WTC11 (cell line): ENCODE measurements around the gene RAPGEF5. TPM values are rescaled to one million over a fixed set of nuclear protein-coding genes. Genes with fewer than 3 reads are reported as not detected.

Experiments
- ATAC-seq: fragments of 200-7000 bp; cut with Tn5 transposase; 2 replicates; pipeline ENCODE4 v1.10.0; 2021; ENCODE audit warnings: mild to moderate bottlenecking, moderate library complexity
- CTCF ChIA-PET: fragments of 300-600 bp; sonication (Branson Sonifier 250); formaldehyde crosslinking; loops from one replicate; lab custom pipeline; 2021; ENCODE audit warnings: antibody characterized with exemption; lab: Charles Lee
- POLR2A ChIA-PET: fragments of 350-600 bp; sonication (Branson Sonifier 250); formaldehyde crosslinking; loops from one replicate; lab custom pipeline; 2021; ENCODE audit warnings: antibody characterized with exemption; lab: Charles Lee
- DNase-seq: peaks from one replicate; pipeline ENCODE4 v3.0.0; 2021; ENCODE audit warnings: low spot score
- H3K27ac Mint-ChIP-seq: 2 replicates; pipeline ENCODE4 v1.8.0; 2021; ENCODE audit warnings: mixed read lengths
- H3K27me3 Mint-ChIP-seq: 2 replicates; pipeline ENCODE4 v1.8.0; 2021; ENCODE audit warnings: low read depth, mild to moderate bottlenecking, moderate library complexity, mixed read lengths
- H3K36me3 Mint-ChIP-seq: 2 replicates; pipeline ENCODE4 v1.8.0; 2021; ENCODE audit warnings: mixed read lengths
- H3K4me1 Mint-ChIP-seq: 2 replicates; pipeline ENCODE4 v1.8.0; 2022; ENCODE audit warnings: mixed read lengths
- H3K4me3 Mint-ChIP-seq: 2 replicates; pipeline ENCODE4 v1.8.0; 2021; ENCODE audit warnings: mild to moderate bottlenecking, moderate library complexity, mixed read lengths
- H3K9me3 Mint-ChIP-seq: 2 replicates; pipeline ENCODE4 v1.8.0; 2021; ENCODE audit warnings: mixed read lengths
- ATF6 ChIP-seq: sonication (generic); formaldehyde crosslinking; IDR thresholded peaks from 2 replicates; pipeline ENCODE4 v1.8.1; 2023; ENCODE audit warnings: mild to moderate bottlenecking, missing genetic modification reagents
- CDX4 ChIP-seq: fragments of 250-450 bp; sonication (Bioruptor Pico); IDR thresholded peaks from 2 replicates; pipeline ENCODE4 v1.9.0; 2021; ENCODE audit warnings: moderate library complexity, mild to moderate bottlenecking, inconsistent platforms, borderline replicate concordance
- CREM ChIP-seq: sonication (generic); formaldehyde crosslinking; IDR thresholded peaks from 2 replicates; pipeline ENCODE4 v1.8.1; 2022; ENCODE audit warnings: mild to moderate bottlenecking, missing genetic modification reagents, moderate library complexity
- E2F5 ChIP-seq: sonication (generic); formaldehyde crosslinking; IDR thresholded peaks from 2 replicates; pipeline ENCODE4 v1.8.1; 2022; ENCODE audit warnings: mild to moderate bottlenecking, moderate library complexity, missing genetic modification reagents
- ETV6 ChIP-seq: sonication (generic); formaldehyde crosslinking; IDR thresholded peaks from 2 replicates; pipeline ENCODE4 v1.8.1; 2022; ENCODE audit warnings: mild to moderate bottlenecking, missing genetic modification reagents
- FOXK1 ChIP-seq: sonication (generic); formaldehyde crosslinking; IDR thresholded peaks from 2 replicates; pipeline ENCODE4 v1.8.0; 2022; ENCODE audit warnings: mild to moderate bottlenecking, moderate library complexity, missing genetic modification reagents
- IRF1 ChIP-seq: sonication (generic); formaldehyde crosslinking; IDR thresholded peaks from 2 replicates; pipeline ENCODE4 v1.8.0; 2023; ENCODE audit warnings: missing genetic modification reagents
- NFE2L1 ChIP-seq: sonication (generic); formaldehyde crosslinking; IDR thresholded peaks from 2 replicates; pipeline ENCODE4 v1.8.1; 2023; ENCODE audit warnings: missing genetic modification reagents
- NFYB ChIP-seq: sonication (generic); formaldehyde crosslinking; conservative IDR thresholded peaks from 2 replicates; pipeline ENCODE4 v1.8.0; 2022; ENCODE audit warnings: low read depth, missing genetic modification reagents
- RORB ChIP-seq: fragments of 250-450 bp; sonication (Bioruptor Pico); IDR thresholded peaks from 2 replicates; pipeline ENCODE4 v1.9.0; 2021; ENCODE audit warnings: mild to moderate bottlenecking
- SMAD3 ChIP-seq: sonication (generic); formaldehyde crosslinking; IDR thresholded peaks from 2 replicates; pipeline ENCODE4 v1.8.0; 2022; ENCODE audit warnings: missing genetic modification reagents, mild to moderate bottlenecking, borderline replicate concordance
- TEAD4 ChIP-seq: sonication (generic); formaldehyde crosslinking; IDR thresholded peaks from 2 replicates; pipeline ENCODE4 v1.8.0; 2022; ENCODE audit warnings: mild to moderate bottlenecking, missing genetic modification reagents
- USF2 ChIP-seq: sonication (generic); formaldehyde crosslinking; IDR thresholded peaks from 2 replicates; pipeline ENCODE4 v1.8.1; 2023; ENCODE audit warnings: mild to moderate bottlenecking, missing genetic modification reagents, moderate library complexity
- ZNF138 ChIP-seq: sonication (generic); formaldehyde crosslinking; conservative IDR thresholded peaks from 2 replicates; pipeline ENCODE4 v1.8.1; 2022; ENCODE audit warnings: mild to moderate bottlenecking, moderate library complexity, missing genetic modification reagents
- ZNF281 ChIP-seq: sonication (generic); formaldehyde crosslinking; IDR thresholded peaks from 2 replicates; pipeline ENCODE4 v1.8.0; 2023; ENCODE audit warnings: mild to moderate bottlenecking, missing genetic modification reagents
- ZNF671 ChIP-seq: fragments of 250-450 bp; sonication (Bioruptor Pico); IDR thresholded peaks from 2 replicates; pipeline ENCODE4 v1.8.0; 2021; ENCODE audit warnings: mild to moderate bottlenecking
- total RNA-seq: library from RNA; stranded (reverse); gene quantifications from 3 replicates; pipeline ENCODE4 v1.2.3, GENCODE V29; 2021

Gene RAPGEF5
- total RNA-seq, 1 experiment from 2014 or later: 12.3 TPM

GRCh38 chr7:22240904-22241571 is 115.9 kb downstream of the RAPGEF5 start:
- CTCF ChIA-PET: interaction anchor here (0.6 kb wide), 1 partner anchor 844 kb away, joined by 3 read pairs; no protein-coding TSS in a partner anchor

GRCh38 chr7:22238354-22239311 is 118.3 kb downstream of the RAPGEF5 start:
- Mint-ChIP-seq H3K4me3 (no peak overlapping the region), H3K27ac (no peak overlapping the region), H3K4me1 (peaks cover 21% of the 10 kb centered on the region), H3K36me3 (no peaks in the 10 kb centered on the region), H3K27me3 (no peaks in the 10 kb centered on the region), H3K9me3 (no peaks in the 10 kb centered on the region)
- no peak for DNase-seq
- ChIA-PET CTCF (interaction anchor here (1.6 kb wide), 1 partner anchor 128 kb away, joined by 5 read pairs; no protein-coding TSS in a partner anchor), POLR2A (no interaction called here)
- TF ChIP-seq E2F5 (no peak), CDX4 (no peak), ATF6 (CRISPR knock-in tag) (no peak), ZNF138 (CRISPR knock-in tag) (no peak), TEAD4 (CRISPR knock-in tag) (no peak)
- no peak for ATAC-seq

More at GRCh38 chr7:22240904-22241571, 115.9 kb downstream of the RAPGEF5 start:
- POLR2A ChIA-PET: no interaction called here
- TF ChIP-seq ETV6 (no peak), ZNF671 (CRISPR knock-in tag) (no peak), NFE2L1 (CRISPR knock-in tag) (no peak), ZNF281 (CRISPR knock-in tag) (no peak), SMAD3 (CRISPR knock-in tag) (no peak), FOXK1 (CRISPR knock-in tag) (no peak), NFYB (CRISPR knock-in tag) (no peak), CDX4 (no peak), RORB (CRISPR knock-in tag) (no peak), CREM (CRISPR knock-in tag) (no peak), IRF1 (CRISPR knock-in tag) (no peak), USF2 (no peak)
- no peaks in the 10 kb centered on the region for H3K27me3 Mint-ChIP-seq
- peaks cover 13% of the 10 kb centered on the region for H3K4me1 Mint-ChIP-seq
- H3K27ac Mint-ChIP-seq: no peak overlapping the region
- ATAC-seq (no peak), DNase-seq (no peak)
- H3K4me3 Mint-ChIP-seq: no peak overlapping the region
- peaks cover 8% of the 10 kb centered on the region for H3K9me3 Mint-ChIP-seq
- peaks cover 4% of the 10 kb centered on the region for H3K36me3 Mint-ChIP-seq
